WTC11 (cell line): ENCODE results near the gene MFSD11.

Experiments
- FOXP1 ChIP-seq: sonication (generic); formaldehyde crosslinking; IDR thresholded peaks from 2 replicates; pipeline ENCODE4 v1.8.0; 2022; ENCODE audit warnings: missing genetic modification reagents, mild to moderate bottlenecking, moderate library complexity, borderline replicate concordance
- JUN ChIP-seq: sonication (generic); formaldehyde crosslinking; IDR thresholded peaks from 2 replicates; pipeline ENCODE4 v1.8.0; 2023; ENCODE audit warnings: mild to moderate bottlenecking, missing genetic modification reagents
- SP1 ChIP-seq: sonication (generic); formaldehyde crosslinking; conservative IDR thresholded peaks from 2 replicates; pipeline ENCODE4 v1.8.1; 2022; ENCODE audit warnings: missing genetic modification reagents
- TF ChIP-seq, protein P1 (sequence below): sonication (generic); formaldehyde crosslinking; IDR thresholded peaks from 2 replicates; pipeline ENCODE4 v1.8.1; 2022; ENCODE audit warnings: low read depth, mild to moderate bottlenecking, moderate library complexity, missing genetic modification reagents, borderline replicate concordance
- TF ChIP-seq, protein P2 (sequence below): fragments of 200-600 bp; IDR thresholded peaks from 2 replicates; pipeline ENCODE4 v1.8.0; 2022; ENCODE audit warnings: antibody characterized with exemption
- TF ChIP-seq, protein P3 (sequence below): sonication (generic); formaldehyde crosslinking; IDR thresholded peaks from 2 replicates; pipeline ENCODE4 v1.8.0; 2023; ENCODE audit warnings: missing genetic modification reagents, mild to moderate bottlenecking, borderline replicate concordance

DNA sequence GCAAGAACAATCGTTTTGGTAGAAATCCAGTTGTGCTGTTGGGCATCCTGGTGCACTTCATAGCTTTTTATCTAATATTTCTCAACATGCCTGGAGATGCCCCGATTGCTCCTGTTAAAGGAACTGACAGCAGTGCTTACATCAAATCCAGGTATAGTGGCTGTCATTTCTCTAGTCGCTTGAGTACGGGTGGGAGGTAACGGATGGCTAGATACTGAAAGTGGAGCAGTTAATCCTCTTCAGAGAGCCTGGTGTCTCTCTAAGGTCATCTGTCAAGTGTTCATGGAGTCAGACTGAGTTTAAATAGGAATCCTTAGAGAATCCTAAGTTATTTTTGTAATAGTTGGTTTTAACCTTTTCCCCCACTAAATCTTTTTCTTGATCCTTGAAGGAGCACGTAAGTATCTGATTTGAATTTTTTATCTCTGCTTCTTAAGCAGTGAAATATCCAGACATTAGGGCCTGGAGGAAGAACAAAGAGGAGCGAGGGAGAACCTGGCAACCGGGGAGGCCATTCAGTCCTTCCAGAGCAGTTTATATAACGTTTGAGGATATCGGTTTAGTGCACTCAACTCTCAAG lies 37.2 kb downstream of the MFSD11 start:
- TF ChIP-seq JUN, result no peak
- TF ChIP-seq, protein P1, sequence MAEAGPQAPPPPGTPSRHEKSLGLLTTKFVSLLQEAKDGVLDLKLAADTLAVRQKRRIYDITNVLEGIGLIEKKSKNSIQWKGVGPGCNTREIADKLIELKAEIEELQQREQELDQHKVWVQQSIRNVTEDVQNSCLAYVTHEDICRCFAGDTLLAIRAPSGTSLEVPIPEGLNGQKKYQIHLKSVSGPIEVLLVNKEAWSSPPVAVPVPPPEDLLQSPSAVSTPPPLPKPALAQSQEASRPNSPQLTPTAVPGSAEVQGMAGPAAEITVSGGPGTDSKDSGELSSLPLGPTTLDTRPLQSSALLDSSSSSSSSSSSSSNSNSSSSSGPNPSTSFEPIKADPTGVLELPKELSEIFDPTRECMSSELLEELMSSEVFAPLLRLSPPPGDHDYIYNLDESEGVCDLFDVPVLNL (CRISPR knock-in tag), result no peak
- TF ChIP-seq, protein P2, sequence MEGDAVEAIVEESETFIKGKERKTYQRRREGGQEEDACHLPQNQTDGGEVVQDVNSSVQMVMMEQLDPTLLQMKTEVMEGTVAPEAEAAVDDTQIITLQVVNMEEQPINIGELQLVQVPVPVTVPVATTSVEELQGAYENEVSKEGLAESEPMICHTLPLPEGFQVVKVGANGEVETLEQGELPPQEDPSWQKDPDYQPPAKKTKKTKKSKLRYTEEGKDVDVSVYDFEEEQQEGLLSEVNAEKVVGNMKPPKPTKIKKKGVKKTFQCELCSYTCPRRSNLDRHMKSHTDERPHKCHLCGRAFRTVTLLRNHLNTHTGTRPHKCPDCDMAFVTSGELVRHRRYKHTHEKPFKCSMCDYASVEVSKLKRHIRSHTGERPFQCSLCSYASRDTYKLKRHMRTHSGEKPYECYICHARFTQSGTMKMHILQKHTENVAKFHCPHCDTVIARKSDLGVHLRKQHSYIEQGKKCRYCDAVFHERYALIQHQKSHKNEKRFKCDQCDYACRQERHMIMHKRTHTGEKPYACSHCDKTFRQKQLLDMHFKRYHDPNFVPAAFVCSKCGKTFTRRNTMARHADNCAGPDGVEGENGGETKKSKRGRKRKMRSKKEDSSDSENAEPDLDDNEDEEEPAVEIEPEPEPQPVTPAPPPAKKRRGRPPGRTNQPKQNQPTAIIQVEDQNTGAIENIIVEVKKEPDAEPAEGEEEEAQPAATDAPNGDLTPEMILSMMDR, result no peak
- no peak for TF ChIP-seq FOXP1 (CRISPR knock-in tag)
- TF ChIP-seq, protein P3, sequence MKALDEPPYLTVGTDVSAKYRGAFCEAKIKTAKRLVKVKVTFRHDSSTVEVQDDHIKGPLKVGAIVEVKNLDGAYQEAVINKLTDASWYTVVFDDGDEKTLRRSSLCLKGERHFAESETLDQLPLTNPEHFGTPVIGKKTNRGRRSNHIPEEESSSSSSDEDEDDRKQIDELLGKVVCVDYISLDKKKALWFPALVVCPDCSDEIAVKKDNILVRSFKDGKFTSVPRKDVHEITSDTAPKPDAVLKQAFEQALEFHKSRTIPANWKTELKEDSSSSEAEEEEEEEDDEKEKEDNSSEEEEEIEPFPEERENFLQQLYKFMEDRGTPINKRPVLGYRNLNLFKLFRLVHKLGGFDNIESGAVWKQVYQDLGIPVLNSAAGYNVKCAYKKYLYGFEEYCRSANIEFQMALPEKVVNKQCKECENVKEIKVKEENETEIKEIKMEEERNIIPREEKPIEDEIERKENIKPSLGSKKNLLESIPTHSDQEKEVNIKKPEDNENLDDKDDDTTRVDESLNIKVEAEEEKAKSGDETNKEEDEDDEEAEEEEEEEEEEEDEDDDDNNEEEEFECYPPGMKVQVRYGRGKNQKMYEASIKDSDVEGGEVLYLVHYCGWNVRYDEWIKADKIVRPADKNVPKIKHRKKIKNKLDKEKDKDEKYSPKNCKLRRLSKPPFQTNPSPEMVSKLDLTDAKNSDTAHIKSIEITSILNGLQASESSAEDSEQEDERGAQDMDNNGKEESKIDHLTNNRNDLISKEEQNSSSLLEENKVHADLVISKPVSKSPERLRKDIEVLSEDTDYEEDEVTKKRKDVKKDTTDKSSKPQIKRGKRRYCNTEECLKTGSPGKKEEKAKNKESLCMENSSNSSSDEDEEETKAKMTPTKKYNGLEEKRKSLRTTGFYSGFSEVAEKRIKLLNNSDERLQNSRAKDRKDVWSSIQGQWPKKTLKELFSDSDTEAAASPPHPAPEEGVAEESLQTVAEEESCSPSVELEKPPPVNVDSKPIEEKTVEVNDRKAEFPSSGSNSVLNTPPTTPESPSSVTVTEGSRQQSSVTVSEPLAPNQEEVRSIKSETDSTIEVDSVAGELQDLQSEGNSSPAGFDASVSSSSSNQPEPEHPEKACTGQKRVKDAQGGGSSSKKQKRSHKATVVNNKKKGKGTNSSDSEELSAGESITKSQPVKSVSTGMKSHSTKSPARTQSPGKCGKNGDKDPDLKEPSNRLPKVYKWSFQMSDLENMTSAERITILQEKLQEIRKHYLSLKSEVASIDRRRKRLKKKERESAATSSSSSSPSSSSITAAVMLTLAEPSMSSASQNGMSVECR (CRISPR knock-in tag), result no peak
- TF ChIP-seq SP1 (CRISPR knock-in tag), result no peak
